EL (cell line): ENCODE results near the gene MYO1E.
"Not testable (repeated sequence)": the region's sequence is repeated elsewhere in the genome, so short reads cannot be mapped to it uniquely, and the experiment has no call there.

Experiments used
- DNase-seq: peaks from one replicate; pipeline ENCODE4 v3.0.0-alpha.2; 2016

MYO1E gene

DNA sequence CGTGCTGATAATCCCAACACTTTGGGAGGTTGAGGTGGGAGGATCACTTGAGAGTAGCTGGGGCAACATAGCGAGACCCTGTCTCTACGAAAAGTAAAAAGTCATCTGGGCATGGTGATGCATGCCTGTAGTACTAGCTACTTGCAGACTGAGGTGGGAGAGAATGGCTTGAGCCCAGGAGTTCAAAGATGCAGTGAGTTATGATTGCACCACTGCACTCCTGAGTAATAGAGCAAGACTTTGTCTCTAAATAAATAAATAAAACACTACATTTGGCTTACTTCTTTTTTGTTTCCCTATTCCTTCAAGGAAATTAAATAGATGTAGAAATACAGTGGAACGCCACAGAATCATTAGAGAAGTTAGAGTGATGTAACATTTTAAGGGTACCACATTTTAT lies 186.2 kb downstream of the MYO1E start:
- DNase-seq, result no peak

DNA sequence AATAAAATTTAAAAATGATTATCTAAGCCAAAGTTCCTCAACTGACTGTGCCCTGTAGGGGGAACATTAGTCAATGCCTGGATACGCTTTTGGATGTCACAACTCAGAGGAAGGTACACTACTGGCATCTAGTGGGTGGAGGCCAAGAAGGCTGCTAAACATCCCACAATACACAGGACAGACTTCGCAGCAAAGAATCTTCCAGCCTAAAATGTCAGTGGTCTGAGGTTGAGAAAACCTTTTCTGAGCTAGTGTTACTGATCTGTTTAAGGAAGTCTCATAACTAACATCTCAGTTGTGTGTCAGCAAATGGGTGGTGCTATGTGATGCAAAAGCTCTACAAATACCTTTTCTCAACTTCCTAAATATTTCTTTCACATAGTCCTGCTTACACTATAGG lies 186.9 kb downstream of the MYO1E start:
- DNase-seq, result no peak

DNA sequence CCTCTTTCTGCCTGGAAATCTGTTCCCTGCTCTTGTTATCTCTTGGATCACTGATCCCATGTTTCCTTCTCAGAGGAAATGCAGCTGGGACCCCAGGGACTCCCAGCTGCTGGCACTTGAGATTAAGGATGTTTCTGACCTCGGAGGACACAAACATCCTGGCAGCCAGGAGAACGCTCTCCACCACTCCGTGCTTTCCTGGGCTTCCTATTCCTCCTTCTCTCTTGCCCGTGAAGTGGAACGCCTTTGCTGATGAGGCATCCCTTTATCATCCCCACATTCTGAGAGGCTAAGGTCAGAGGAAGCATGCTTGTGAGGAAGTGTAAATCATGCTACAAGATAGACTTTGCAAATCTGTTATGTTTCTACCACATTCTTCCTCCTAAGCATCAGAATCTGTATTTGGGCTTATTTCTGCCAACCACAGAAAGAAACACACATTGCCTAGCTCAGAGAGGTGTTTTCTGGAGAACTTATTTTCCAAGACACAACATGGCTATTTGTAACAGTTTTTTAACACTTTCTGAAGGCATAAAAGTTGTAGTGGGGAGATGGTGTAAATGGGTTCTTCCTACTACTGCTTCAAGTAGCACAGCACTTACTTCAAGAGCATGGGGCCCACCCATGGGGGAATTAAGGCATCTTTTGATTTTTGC lies 191.6 kb downstream of the MYO1E start:
- peak; percentile 87 for DNase-seq

DNA sequence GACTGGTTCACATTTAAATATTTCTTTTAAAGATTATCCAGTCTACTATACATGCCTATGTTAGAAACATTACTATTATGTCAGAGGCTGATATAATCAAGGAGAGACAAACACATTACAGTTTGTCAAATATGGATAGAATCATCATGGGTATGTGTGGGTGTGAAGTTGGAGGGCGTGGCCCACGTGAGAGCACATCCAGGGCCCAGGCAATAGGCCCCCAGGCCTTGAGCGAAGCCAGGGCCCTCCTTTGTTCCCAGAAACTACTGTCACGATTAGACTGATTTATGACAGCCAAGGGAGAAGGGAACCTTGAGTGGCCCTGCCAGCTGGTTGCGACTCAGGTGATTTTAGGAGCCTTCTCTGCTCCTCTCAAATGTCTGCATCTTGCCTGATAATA lies 193.0 kb downstream of the MYO1E start:
- DNase-seq, result no peak

DNA sequence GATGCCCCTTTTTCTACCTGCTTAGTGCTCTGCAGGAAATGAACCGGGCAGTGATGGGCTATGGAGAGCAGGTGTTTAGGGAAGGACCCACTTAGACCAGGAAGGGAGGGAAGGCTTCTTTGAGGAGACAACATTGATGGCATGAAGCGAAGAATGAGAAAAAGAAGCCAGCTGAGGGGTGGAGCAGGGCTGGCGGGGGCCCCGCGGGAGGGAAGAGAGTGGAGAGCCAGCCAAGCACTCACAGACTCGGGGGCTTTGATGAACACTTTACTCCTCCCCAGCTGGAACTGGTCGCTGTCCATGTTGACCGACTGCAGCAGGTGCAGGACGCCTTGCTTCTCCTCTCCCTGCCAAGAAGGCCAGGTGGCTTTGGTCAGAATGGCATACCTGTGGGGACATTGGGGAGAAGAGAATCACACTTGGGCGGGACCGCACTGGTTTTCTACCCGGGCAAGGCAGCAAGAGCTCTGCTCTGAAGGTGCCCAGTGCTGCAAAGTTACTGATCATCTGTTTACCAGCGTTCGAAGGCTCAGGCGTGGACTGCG lies 194.4 kb downstream of the MYO1E start:
- no peak for DNase-seq

DNA sequence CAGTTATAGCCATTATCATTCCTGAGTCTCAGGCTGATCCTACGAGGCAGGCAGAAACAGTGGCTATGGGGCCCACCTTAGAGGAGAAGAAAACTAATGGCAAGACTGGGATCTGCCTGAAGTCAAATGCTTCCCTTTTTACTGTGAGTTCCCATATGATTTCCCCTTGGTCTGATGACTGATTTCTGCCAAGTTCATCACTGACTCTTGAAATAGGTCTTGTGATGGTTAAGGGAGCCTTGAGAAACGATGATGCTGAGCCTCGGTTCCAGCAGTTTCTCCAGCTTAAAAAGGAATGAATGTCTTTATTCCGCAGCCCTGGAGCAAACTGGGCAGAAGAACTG lies 195.4 kb downstream of the MYO1E start:
- no peak for DNase-seq

DNA sequence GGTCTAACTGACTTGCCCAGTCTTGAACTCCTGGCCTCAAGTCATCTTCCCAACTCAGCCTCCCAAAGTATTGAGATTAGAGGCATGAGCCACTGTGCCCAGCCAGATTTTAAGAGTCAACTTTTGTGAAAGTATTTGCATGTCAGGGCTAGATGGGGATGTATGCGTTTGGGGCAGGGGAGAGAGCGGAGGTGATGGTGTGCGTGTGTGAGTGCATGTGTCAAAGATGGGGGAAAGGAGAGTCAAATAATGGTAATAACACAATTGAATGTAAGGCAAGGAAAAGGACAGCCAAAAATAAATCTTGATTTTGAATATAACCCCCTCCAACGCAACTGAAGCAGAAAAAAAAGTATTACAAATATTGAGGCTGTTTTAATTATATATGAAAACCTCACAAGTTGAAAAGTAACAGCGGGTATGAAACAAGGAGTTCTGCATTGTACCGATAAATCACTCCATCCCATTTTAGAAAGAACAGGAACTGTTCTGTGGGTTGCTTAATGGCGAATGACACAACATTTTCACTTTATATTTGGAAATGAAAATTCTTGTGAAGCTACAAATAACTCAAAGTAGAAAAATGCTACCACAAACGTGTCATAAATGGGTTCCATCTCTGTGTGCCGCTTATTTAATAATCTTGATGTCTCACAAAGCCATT lies 195.9 kb downstream of the MYO1E start:
- DNase-seq, result no peak

DNA sequence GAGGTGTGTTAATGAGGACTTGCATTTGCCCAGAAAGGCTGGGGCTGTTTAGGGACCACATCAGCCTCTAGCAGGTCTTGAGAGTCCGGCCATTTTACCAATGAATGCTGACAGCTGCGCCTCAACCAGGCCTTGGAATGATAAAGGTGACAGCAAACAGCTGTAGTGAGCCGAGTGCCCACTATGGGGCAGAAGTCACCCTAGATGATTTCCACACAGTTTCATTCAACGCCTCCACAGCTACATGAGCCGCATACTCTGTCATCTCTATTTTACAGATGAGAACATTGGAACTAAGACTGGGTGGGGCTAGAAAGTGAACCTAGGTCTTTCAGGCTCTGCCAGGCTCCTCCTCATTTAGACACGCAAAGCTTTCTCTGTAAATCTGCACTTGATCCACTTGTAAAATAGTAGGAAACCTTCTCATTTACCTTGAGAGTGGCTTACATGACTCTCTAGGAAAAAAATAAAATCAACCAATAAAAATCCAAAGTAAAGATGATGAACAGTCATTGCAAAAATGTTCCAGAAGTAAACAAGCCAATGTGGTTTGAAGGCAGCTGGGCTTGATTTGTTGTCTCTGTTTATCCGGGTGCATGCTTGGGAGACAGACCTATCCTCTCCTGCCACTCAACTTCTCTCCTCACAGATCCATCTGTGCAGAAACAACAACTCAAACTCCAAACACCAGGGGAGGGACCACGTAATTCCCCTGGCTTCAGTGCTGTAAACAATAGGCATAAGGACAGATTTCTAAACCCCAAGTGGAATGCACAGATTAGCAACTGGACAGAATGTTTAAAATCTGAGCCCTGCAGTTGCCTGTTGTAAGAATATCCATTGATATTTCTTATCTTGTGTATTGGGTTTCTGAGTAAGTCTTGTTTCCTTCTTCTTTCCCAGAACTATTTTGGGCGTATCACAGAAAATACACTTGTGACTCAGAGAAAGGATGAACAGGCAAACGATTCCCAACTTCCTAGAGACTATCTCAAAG lies 197.5 kb downstream of the MYO1E start:
- peak; percentile 62 for DNase-seq

DNA sequence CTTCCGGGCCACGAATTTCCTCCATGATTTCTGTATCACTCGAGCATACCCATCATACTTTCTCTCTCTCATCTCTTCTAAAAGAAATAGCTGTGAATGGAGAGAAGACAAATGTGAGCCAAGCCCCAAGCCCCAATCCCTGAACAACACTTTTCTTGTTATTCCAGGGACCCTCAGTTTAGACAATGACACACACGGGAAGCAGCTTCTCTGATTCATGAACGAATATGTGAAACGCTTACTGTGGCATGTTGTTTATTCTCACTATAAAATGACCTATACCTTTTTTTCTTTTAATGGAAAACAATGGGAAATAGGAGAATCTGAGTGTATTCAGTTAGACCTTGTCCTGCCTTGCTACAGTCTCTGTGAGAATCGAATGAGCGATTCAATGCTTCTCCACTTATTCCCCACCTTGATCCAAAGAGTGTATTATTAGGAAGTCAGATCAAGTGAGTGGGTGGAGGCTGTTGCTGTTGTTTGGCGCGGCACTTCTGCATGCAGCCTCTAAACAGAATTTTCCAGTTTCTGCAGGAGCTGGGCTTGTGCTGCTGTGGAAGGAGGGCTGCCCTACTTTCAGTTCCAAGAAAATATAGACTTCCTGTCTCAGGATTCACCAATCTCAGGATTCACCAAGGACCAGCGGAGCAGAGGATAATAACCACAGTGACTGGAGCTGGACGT lies 198.4 kb downstream of the MYO1E start:
- no peak for DNase-seq

DNA sequence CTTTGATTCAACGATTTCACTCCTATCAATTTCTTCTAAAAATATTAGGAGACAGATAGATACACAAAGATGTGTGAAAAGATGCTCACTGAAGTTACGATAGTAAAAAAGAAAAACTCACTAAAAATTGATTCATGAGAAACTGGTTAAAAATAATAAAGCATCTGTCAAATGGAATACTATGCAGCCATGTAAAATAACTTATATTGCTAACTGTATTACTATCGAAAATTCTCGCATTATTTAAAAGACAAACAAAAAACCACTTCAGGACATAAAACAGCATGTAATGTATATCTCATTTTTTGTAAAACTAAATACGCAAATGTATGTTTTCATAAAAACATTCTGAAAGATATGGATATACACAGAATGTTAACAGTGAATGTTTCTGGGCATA lies 199.5 kb downstream of the MYO1E start:
- no peak for DNase-seq

DNA sequence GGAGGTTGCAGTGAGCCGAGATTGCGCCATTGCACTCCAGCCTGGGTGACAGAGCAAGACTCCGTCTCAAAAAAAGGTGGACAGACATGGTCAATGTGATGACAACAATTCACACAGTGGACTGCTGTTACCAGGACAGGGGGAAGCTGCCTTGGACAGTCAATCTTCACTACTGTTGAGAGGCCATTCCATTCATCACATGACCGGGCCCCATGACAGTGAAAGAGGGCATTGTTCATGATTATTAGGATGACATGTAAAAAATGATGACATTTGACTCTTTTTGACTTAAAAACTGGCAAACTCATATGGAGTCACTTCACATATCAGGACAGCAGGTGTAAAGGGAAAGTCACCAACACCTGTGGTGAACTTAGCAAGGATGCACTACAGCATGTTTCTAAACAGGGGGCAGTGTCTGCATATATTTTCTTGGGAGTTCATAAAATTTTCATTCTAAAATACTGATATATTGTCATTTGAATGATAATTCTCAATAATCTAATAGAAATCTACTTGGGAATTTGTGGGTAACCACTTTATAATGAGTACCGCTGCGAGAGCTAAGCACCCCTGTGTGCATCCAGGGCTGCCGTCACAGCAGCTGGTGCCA lies 200.3 kb downstream of the MYO1E start:
- no peak for DNase-seq

DNA sequence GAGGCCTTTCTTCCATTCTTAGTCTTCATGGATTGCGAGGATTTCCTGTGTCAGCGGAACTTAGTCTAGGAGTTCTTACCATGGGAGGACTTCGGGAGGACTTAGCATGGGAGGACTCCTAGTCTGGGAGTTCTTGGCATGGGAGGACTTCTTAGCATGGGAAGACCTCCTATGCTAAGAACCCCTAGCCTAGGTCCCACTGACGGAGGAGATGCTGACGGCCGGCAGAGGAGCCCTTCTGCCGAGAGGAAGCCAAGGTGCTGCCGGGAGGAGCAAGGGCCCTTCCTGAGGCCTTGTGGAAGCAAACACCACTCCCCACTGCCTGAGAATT lies 201.6 kb downstream of the MYO1E start:
- no peak for DNase-seq

DNA sequence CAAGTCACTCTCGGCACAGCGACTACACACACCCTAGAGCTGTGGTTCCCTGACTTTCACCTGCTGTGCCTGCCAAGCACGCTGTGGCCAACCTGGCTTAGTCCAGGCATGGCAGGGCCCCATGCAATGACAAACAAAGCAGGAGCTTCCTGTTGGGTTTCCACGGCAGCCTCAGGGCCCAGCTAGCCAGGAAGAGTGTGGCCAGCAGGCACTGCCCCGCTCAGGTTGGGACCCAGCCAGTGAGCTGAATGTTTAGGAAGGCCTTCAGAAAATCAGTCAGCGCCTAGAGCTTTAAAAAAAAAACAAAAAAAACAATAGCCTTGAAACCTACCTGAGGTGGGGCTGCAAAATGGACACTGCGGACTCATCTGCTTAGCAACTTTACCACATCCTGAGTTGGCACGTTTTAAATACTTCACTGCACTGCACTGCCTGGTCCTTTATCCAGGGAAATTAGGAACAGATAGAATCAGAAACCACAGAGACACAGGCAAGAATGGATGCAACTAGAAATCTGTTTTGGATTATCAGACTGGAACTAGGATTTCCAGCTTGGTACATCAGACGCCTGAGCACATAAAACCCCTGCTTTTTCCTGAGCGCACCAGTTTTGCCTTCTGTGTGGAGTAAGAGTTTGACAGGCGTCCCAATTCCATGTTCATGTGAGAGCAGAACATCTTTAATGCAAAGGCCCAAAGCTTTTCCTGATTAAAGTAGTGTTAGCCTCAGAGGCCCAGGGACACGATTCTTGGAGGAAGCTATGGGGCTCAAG lies 202.2 kb downstream of the MYO1E start:
- peak; percentile 74 for DNase-seq

DNA sequence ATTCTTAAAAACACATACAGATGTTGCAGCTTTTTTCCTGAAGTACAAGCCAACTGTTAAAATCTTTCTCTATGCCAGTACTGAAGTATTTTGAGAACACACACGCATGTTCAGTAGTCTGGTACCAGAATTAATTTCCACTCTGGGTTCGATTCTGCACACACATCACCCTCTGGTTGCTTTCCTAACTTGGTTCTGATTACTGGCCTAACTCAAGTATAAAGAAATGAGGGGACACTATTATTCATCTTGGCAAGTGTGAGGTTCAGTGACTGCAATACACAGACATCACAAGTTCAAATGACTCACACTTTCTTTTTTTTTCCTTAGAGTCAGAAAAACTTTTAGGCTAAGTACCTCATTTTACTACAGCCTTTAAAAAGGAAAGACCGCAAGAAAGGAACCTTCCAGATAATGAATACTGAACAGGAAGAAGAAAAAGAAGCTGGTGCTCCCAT lies 203.4 kb downstream of the MYO1E start:
- DNase-seq, result peak; percentile 79

DNA sequence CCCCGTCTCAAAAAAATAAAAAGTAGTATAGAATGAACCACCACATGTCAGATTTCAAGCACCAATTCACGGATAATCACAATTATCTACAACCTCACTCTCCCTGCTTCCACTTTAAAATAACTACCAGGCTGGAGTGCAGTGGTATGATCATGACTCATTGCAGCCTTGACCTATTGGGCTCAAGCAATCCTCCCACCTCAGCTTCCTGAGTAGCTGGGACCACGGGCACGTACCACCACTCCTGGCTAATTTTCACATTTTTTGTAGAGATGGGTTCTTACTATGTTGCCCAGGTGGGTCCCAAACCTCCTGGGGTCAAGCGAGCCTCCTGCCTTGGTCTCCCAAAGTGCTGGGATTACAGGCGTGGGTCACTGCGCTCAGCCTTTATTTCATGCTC lies 204.1 kb downstream of the MYO1E start:
- DNase-seq, result peak; percentile 77

DNA sequence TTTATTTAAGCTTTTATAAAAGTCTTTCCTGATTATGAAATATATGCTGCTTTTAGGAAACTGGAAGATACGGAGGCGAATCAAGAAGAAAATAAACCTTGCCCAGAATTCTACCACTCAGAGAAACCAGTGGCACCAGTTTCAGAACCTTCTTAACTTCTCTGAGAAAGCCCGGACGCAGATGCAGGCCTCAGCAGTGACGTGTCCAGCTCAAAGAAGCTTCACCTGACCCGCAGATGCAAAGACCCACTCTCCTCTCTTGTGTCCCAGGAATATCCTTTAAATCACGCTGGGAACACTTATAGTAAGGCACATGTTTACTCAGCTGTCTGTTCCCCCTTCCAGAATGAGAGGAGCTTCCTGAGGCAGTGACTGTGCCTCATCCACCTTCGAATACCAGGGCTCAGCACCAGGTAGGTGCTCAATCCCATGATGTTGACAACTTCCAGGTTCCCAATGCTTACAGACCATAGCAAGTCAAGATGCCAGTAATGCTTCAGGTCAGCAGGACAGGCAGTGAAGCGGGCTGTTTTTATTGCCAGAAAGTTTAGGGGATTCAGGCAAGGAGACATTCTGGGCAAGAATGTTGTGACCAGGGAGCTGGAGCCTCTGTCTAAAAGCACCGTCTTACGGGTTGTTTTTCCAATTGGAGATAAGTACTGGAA lies 205.9 kb downstream of the MYO1E start:
- no peak for DNase-seq

DNA sequence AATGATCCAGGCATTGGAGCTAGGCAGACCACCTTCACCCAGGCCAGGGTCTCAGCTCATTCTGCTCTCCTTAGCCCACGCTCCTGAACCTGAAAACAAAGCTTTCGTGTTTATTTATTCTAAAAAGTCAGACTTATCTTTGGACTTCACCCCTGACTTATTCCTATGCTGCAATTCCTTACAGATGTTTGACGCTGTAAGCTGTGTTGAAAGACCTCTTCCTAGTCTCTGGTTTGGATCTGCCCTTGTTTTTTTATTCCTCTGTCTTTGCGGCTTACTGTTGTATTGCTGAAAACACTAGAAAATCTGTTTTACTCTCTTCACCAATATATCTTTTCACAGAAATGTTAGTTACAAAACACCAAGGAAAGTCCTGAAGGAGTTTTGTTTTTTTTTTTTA lies 206.5 kb downstream of the MYO1E start:
- DNase-seq, result no peak

DNA sequence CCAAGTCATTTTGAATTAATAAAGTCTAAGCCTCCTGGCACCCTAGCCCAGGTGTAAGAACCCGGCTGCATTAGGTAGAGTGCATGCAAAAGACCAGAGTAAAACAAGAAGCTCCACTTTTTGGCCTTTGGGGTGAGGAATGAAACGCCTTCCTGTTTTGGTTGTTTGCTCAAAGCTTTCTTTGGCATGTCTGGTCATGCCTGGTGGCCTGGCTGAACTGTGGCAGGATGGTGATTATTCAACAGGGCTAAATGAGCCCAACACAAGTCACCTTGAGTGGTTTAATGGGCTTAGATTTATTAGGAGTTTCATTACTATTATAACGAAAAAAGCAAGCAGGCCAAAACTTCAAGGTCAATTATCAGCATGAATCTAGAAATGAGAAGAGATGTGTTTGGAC lies 206.9 kb downstream of the MYO1E start:
- no peak for DNase-seq

DNA sequence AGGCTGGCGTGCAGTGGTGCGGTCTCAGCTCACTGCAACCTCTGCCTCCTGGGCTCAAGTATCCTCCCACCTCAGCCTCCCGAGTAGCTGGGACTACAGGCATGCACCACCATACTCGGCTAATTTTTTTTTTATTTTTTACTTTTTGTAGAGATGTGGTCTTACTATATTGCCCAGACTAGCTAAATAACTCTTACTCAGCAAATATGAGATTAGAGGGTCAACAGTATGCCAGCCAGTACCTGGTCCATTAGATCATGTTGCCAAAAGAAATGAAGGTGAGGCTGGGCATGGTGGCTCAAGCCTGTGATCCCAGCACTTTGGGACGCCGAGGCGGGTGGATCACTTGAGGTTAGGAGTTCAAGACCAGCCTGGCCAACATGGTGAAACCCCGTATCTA lies 210.6 kb downstream of the MYO1E start:
- not testable (repeated sequence) for DNase-seq

DNA sequence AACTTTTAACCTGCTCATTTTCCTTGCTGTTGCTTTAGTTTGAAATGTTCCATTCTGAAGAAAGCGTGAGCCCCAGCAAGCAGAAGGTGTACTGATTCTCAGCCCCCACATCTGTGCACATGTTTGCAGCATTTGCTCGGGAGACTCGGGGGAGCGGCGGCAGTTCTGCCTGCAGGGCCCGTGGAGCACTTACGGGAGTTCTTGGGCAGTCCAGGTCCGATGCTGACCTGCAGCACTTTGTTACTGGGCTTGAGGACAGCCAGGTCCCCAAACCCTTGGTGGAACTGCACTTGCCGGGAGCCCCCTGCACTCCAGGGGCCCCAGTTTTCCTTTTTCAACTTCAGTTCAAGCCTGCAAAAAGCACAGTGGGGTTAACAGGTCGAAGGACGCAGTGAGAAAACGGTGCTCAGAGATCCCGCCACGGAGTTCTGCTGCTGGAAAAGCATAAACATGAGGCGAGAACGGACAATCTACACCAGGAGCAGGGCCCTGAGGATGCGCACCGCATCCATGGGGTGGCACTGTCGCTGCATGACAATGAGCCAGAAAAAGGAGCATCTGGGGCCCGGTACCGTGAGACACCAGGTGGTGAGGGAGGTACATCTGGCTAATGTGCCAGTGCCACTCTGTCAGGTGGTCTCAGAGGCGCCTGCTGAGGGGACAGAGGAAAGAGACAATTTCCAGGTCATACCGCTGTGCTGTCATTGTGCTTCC lies 211.6 kb downstream of the MYO1E start:
- no peak for DNase-seq
